ENCODE results near the gene AMMECR1.
A peak's percentile ranks its signal among the peaks of the same experiment; 100 is the strongest.

Gene AMMECR1

DNA sequence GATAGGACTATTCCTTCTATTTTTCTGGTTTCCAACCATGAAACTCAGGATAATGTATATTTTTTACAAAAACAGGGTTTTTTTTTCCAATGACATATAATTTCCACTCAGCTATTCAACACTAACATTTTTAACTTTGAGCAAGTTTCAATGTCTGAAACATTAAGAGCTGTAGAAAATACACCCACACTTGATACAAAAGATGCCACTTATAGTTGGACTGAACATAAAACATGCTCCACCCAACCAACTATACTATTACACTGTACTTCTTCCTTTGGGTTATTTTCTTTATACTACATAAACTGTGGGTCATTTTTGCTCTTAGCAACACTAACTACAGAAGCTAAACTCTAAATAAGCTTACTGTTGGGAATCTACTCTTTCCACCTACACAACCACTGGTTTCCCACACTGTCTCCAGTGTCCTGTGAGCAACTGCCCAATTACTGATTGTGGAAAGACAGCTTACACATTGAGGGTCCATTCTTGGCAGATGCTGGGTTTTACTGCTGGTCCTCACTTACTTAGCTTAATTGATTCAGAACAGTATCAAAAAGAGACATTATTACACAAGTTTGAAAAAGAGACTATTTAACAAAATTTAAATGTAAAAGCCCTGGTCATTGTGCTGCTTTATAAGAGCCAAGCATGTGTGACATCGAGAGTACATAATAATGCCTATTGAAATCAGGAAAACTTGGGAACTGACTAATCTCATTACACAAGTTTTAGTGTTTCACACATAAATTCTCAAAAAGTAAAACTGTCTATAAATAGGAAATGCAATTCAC is 6.3 kb downstream of the AMMECR1 start:
- no peak for DNase-seq

DNA sequence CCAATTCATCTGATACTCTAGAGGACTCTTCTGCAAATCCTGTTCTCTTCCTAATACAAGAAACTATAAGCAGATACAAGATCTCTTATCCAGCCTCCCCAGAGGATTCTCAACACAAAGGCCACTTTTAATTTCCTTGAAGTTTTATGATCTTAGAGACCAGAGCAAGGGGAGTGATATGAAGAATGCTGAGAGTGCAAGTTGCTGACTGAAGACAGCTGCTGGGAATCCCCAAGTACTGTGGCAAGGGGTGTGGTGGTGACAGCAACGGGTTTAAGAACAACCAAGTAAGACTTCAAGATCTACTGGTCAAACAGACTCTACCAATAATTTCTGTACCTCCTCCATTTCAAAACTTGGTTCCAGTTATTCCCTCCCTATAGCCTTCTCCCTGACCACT is 7.0 kb downstream of the AMMECR1 start:
- DNase-seq = no peak

- no peak for DNase-seq
Measured at GRCh38 chrX:110310000-110310790, 7.7 kb downstream of the AMMECR1 start.

DNA sequence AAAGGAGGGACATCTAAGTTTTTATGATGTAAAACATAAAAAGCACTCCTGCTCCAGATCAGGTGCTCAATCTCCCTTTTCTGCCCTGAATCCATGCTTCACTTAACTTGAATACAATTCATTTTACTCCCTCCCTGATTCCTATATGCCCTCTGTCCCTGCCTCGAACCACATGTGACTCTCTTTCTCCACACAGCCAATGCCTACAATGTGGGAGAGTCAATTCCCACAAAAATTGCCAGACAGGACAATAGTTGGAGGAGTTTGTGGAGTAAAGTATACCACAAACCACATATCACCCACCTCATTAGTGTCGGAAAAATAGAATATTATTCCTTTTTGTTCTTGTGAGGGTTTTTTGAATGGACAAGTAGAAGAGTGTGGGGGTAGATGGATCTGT is 9.7 kb downstream of the AMMECR1 start:
- no peak for DNase-seq

DNA sequence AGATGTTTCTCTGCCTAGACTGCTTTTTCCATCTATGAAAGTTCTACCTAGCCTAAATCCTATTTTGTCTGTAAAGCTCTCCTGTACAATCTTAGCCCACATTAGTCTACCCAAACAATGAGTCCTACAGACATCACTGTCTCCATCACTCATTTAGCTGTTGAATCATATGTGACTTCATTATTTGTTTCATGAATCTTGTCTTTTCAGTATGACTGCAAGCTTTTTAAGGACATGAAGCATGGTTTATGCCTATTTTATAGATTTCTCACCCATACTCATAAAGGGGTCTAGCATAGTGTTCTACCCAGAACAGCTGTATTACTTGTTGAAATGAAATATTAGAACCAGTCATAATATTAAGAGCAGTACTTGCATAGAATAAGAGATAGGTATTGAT is 13.0 kb downstream of the AMMECR1 start:
- no peak for DNase-seq

- no peak for DNase-seq
Measured at GRCh38 chrX:110304371-110304770, 13.5 kb downstream of the AMMECR1 start.

- no peak for DNase-seq
Measured at GRCh38 chrX:110302975-110303374, 14.9 kb downstream of the AMMECR1 start.

- no peak for DNase-seq
Measured at GRCh38 chrX:110301194-110301593, 16.7 kb downstream of the AMMECR1 start.

DNA sequence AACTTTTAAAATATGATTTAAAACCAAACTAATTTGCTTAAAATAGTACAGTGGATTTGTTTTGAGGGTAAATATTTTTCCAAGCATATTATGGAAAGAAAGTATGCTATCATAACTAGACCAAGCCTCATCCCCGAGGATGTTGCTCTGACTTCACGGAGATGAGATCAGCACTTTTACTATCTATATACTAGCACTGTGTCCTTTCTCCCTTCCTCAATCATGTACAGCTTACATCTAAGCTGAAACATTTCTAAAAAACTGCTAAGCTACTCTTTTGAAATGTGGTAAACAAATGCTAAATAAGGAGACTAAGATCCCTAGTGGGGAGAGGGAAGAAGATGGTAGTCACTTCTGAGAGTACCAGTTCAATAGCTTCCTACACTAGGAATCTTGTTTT is 23.8 kb downstream of the AMMECR1 start:
- DNase-seq = no peak

DNA sequence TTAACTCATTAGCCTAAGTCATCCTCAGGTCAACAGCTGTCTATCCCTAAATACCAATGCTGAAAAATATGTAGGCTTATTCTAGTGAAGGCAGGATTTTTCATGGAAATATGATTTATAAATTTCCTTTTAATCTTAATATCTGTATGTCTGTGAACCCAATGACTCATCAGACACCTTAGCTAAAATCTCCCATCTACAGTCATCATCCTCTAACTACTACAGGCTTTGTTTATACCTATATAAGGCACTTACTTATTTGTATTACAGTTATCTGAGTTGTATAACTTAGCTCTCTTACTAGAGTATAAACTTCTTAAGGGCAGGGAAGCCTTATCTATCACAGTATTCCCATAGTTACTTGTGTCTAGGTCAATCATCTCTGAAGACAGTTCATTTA is 24.2 kb downstream of the AMMECR1 start:
- peak; percentile 36 for DNase-seq

DNA sequence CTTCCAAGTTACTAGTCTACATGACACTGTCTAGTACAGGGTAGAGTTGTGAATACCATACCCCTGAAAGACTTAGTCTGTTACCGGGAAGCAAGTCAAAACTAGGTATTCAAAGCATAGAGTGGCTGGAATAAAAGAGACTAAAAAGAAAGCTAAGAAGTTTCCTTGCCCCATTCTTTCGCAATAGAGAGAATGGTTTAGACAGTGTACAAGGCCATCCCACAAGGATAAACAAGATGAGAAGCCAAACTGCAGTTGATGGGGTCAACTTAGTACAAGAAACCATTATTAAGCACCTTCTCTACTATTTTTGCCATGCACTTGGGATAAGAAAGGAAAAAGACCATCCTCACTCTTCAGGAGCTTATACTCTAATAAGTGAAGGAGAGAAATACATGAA is 30.3 kb downstream of the AMMECR1 start:
- DNase-seq = no peak

DNA sequence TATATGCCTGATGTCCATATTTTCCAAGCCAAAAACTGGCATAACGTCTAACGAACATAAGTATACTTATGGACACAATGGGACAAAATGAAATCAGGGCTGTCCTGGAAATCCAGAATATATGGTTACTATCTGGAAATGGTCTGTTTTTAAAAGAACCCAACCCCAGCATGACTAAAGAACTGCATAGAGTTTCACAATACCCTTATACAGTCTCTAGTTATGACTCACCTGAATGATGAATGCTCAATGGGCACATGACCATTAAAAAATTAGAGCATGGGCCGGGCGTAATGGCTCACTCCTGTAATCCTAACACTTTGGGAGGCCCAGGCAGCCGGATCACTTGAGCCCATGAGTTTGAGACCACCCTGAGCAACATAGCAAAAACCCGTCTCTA is 31.8 kb downstream of the AMMECR1 start:
- peak; percentile 86 for DNase-seq

GRCh38 chrX:110284159-110284558 is 33.7 kb downstream of the AMMECR1 start:
- DNase-seq = peak; percentile 86

DNA sequence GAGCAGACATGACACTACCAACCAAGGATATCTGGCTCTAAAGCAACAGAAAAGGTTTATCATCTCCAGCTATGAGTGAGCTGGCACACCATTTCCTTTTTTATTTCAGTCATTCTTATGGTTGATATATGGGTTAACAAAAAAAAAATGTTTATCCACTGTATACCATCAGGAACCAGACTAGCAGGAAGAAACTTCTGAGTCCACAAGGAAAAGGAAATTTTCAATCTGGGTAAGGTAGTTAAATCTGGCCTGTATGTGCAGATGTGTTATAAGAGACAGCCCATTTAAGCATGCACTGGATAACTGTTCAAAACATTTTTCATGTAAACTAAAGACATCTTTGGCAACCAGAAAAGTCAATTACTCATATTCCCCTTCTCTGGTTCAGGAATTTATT is 35.0 kb downstream of the AMMECR1 start:
- no peak for DNase-seq

DNA sequence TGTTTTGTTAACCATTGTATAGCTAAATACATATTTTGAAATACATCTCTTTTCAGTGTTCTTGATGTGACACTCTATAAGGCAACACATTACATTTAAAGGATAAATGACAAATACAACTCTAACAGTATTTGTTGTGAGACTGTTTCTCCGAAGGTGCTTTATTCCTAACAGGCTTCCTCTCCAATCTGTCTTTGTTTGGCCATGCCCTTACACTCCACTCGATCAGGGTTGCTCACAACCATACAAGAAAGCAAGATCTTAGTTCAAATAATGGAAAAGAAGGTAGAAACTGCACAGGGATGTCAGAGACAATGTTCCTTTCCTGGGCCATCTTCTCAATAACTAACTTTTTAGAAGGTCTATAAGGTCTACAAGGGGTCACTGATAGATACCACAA is 36.5 kb downstream of the AMMECR1 start:
- no peak for DNase-seq

GRCh38 chrX:110280954-110281353 is 36.9 kb downstream of the AMMECR1 start:
- peak; percentile 73 for DNase-seq

GRCh38 chrX:110277609-110278008 is 40.3 kb downstream of the AMMECR1 start:
- no peak for DNase-seq

DNA sequence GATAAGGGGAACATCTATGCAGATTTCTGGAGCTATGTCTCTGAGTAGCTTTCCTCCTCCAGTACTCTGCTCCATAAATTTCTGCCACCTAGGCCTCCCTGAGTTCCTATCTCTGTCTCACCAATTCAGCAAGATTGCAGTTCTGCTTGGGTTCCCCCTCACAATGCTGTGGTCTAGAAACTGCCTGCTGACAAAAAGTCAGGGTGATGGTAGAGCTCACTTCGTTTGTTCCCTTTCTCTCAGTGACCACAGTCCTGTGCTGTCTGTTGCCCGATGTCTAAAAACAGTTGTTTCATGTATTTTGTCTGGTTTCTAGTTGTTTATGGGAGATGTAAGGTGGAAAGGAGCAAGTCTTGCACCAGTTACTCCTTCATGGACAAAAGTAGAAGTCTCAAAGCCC is 41.1 kb downstream of the AMMECR1 start:
- DNase-seq = no peak

DNA sequence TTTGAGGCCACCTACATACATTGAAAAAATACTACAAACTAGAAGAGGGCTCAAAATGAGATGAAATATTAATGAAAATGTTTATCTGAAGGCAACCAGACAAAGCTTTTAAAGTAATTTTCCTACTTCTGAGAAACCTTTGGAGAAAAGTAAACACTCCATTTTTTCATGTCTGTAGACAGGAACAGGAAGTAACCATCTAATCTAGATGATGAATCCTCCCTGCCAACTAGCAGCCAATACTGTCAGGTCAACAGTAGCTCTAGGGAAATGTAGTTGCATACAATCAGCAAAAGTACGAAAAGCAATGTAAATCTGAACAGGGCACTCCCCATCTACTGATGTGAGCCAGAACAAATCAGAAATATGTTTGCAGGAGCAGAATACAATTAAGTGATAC is 49.0 kb downstream of the AMMECR1 start:
- no peak for DNase-seq

DNA sequence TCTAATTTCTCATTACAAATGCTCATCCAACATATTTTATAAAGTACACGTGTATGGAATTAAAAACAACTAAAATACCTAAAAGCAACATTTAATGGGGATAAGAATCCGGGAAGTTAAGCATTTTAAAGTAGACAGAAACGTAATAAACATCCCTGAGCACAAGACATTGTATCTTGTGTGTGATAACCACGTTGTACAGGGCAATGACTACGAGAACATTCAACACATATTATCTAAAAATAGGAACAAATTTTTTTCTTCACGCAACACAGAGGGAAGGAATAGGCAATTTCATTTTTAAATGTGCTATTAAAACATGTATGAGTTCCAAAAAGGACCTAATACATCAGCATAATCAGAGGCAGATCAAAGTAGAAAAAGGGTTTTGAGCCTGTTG is 49.5 kb downstream of the AMMECR1 start:
- no peak for DNase-seq

- DNase-seq = no peak
Measured at GRCh38 chrX:110267874-110268273, 50.0 kb downstream of the AMMECR1 start.

- DNase-seq = no peak
Measured at GRCh38 chrX:110265661-110266060, 52.2 kb downstream of the AMMECR1 start.

- no peak for DNase-seq
Measured at GRCh38 chrX:110259117-110259516, 58.8 kb downstream of the AMMECR1 start.

DNA sequence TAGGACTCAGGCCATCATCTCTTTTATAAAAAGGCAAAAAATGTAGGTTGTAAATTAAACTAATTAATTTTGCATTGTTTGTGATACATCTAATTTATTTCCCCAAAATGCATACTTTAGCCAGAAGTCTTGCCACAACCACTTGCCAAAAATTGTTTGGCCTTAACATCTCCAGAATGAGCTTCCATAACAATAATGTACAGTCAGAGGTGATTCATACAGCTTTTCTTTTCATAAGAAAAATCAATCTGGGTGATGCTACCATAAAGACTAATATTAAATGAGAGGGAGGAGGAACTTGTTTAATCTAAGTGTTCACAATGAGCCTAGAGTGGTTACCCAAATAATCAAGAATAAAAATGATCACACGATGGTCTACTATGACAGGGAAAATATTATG is 59.3 kb downstream of the AMMECR1 start:
- DNase-seq = peak; percentile 31

Measured in fibroblast of skin of scalp (primary cell).